CD14-positive monocyte (primary cell): ENCODE measurements around the gene LGALS1. TPM values are rescaled to one million over a fixed set of nuclear protein-coding genes. Genes with fewer than 3 reads are reported as not detected.
"Not testable (repeated sequence)": the region's sequence is repeated elsewhere in the genome, so short reads cannot be mapped to it uniquely, and the experiment has no call there.

ENCODE experiments used
- DNase-seq, 3 donors: peaks; one replicate each; pipeline ENCODE4 v3.0.0-alpha.2; 2011 to 2022
- H2AFZ ChIP-seq: 2 replicates; pipeline ENCODE4 v1.6.0; 2012; ENCODE audit warnings: mild to moderate bottlenecking, low read depth, low read length, inconsistent platforms; ENCODE audit not compliant: insufficient read depth, poor library complexity, severe bottlenecking
- H3K27ac ChIP-seq, 2 donors: 1 replicate in 1 of 2; 2 replicates in 1 of 2; pipeline ENCODE4 v1.5.1; 2012 to 2013; ENCODE audit warnings: low read length in 2 of 2, control low read depth in 1 of 2, inconsistent platforms in 1 of 2, low read depth in 1 of 2, mild to moderate bottlenecking in 1 of 2
- H3K27me3 ChIP-seq, 2 donors: one replicate each; pipeline versions ENCODE4 v1.6.0 to v1.6.1; 2011 to 2013; ENCODE audit warnings: low read length in 2 of 2; ENCODE audit not compliant: control insufficient read depth in 2 of 2, insufficient read depth in 2 of 2
- H3K36me3 ChIP-seq, 2 donors: replicated peaks in 1 of 2; 1 replicate in 1 of 2; 2 replicates in 1 of 2; pipeline versions ENCODE4 v1.5.1 to v1.6.1; 2012 to 2013; ENCODE audit warnings: low read length in 2 of 2, control low read depth in 1 of 2, inconsistent platforms in 1 of 2, mild to moderate bottlenecking in 1 of 2; ENCODE audit not compliant: insufficient read depth in 2 of 2, control insufficient read depth in 1 of 2
- H3K4me1 ChIP-seq, 2 donors: 1 replicate in 1 of 2; 2 replicates in 1 of 2; pipeline versions ENCODE4 v1.5.1 to v1.6.1; 2012 to 2013; ENCODE audit warnings: low read length in 2 of 2, control low read depth in 1 of 2, inconsistent platforms in 1 of 2, mild to moderate bottlenecking in 1 of 2, moderate library complexity in 1 of 2; ENCODE audit not compliant: insufficient read depth in 2 of 2, control insufficient read depth in 1 of 2
- H3K4me2 ChIP-seq: replicated peaks from 2 replicates; pipeline ENCODE3; 2012; ENCODE audit warnings: low read length, moderate library complexity, mild to moderate bottlenecking; ENCODE audit not compliant: poor library complexity, severe bottlenecking; ENCODE audit errors: extremely low read depth
- H3K4me3 ChIP-seq, 3 experiments: fragments of 200-600 bp in 1 of 3; sonication (generic) in 1 of 3; replicated peaks in 1 of 3; 1 replicate in 2 of 3; 2 replicates in 1 of 3; pipeline ENCODE4 v1.5.1; 2011 to 2013; ENCODE audit warnings: low read length in 3 of 3, mild to moderate bottlenecking in 3 of 3, control low read depth in 2 of 3, low read depth in 2 of 3, inconsistent platforms in 1 of 3, moderate library complexity in 1 of 3
- H3K79me2 ChIP-seq: 2 replicates; pipeline ENCODE4 v1.6.0; 2012; ENCODE audit warnings: mild to moderate bottlenecking, control low read depth, inconsistent platforms, low read length, moderate library complexity; ENCODE audit not compliant: insufficient read depth
- H3K9ac ChIP-seq: 2 replicates; pipeline ENCODE4 v1.6.0; 2017; ENCODE audit warnings: low read length, mild to moderate bottlenecking; ENCODE audit not compliant: insufficient read depth, poor library complexity, severe bottlenecking
- H3K9me3 ChIP-seq, 2 donors: replicated peaks in 1 of 2; 1 replicate in 1 of 2; 2 replicates in 1 of 2; pipeline versions ENCODE4 v1.5.1 to v1.6.1; 2012 to 2013; ENCODE audit warnings: low read length in 2 of 2, control low read depth in 1 of 2; ENCODE audit not compliant: control insufficient read depth in 1 of 2, insufficient read depth in 1 of 2
- H4K20me1 ChIP-seq: 2 replicates; pipeline ENCODE4 v1.6.0; 2012; ENCODE audit warnings: mild to moderate bottlenecking, low read length, control low read depth, moderate library complexity; ENCODE audit not compliant: insufficient read depth
- H3K27ac Mint-ChIP-seq, 7 donors: one replicate each; pipeline ENCODE4 v1.8.0; 2020; ENCODE audit warnings: mild to moderate bottlenecking in 7 of 7, mixed read lengths in 7 of 7, moderate library complexity in 6 of 7, inconsistent platforms in 2 of 7
- H3K27me3 Mint-ChIP-seq, 3 donors: one replicate each; pipeline ENCODE4 v1.8.0; 2021 to 2022; ENCODE audit warnings: low read depth in 3 of 3, mild to moderate bottlenecking in 3 of 3, mixed read lengths in 3 of 3, moderate library complexity in 3 of 3, inconsistent platforms in 1 of 3
- H3K36me3 Mint-ChIP-seq, 2 donors: one replicate each; pipeline ENCODE4 v1.8.0; 2020; ENCODE audit warnings: mixed read lengths in 2 of 2, inconsistent platforms in 1 of 2, mild to moderate bottlenecking in 1 of 2
- H3K4me1 Mint-ChIP-seq: one replicate; pipeline ENCODE4 v1.8.0; 2020; ENCODE audit warnings: mild to moderate bottlenecking, mixed read lengths
- H3K4me3 Mint-ChIP-seq, 2 donors: one replicate each; pipeline ENCODE4 v1.8.0; 2020; ENCODE audit warnings: mild to moderate bottlenecking in 2 of 2, mixed read lengths in 2 of 2, moderate library complexity in 1 of 2
- H3K9me3 Mint-ChIP-seq, 7 donors: one replicate each; pipeline ENCODE4 v1.8.0; 2020 to 2022; ENCODE audit warnings: mixed read lengths in 7 of 7, mild to moderate bottlenecking in 6 of 7, moderate library complexity in 6 of 7, inconsistent platforms in 2 of 7
- CTCF ChIP-seq: fragments of 200-600 bp; IDR thresholded peaks from one replicate; pipeline ENCODE4 v1.8.0; 2022; ENCODE audit warnings: antibody characterized with exemption, mild to moderate bottlenecking
- WGBS: methylation state at CpG from one replicate; pipeline ENCODE4 v1.1.5; 2013; ENCODE audit warnings: missing lambda C conversion rate; ENCODE audit not compliant: insufficient coverage; 5-methylcytosine and 5-hydroxymethylcytosine counted together
- intact Hi-C, 2 donors: fragments of 100-400 bp; cut with micrococcal nuclease; formaldehyde crosslinking; loops; one replicate each; pipeline versions ENCODE4 v1.15.0 to v1.15.1; 2023
- polyA plus RNA-seq, 3 donors: library from polyadenylated mRNA; depleted of rRNA in 1 of 3; unstranded in 2 of 3; stranded (reverse) in 1 of 3; fragments of 300-500 nt in 2 of 3; fragments of >200 nt in 1 of 3; fragmentation: Illumina TruSeq in 2 of 3; gene quantifications; 1 replicate in 2 of 3; 2 replicates in 1 of 3; pipeline ENCODE4 v1.2.3, GENCODE V29; 2012 to 2021

Gene LGALS1
- polyA plus RNA-seq, 3 donors = 1,719 to 2,320 (median 1,844) TPM

DNA sequence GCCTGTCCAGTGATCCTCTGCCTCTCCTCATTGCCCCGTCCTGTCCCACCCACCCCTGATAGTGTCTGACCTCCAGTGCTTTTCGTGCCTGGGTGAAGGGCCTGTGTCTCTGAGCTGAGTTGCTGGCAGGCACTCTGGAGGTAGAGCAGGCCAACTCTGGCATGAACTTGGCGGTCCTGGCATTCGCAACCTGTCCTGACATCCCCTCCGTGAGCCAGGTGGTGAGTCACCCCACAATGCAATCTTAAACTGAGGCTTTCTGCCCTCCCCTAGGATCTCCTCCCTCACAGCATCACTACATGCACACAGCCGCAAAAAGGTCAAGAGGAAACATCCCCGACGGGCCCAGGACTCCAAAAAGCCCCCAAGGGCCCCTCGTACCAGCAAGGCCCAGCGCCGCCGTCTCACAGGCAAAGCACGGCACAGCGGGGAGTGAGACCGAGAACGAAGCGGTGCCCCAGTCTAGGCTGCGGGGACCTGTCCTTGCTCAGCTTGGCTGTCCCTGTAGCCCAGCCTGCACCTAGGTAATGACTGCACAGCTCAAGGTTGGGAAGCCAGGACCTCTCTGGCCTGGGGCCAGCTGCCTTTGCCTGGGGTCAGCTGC, 15.6 kb downstream of the LGALS1 start:
- intact Hi-C loops = no loop called here
- peaks cover 25% of the 10 kb centered on the region for H3K4me1 Mint-ChIP-seq
- no peak for TF ChIP-seq CTCF
- no peak overlapping the region for H3K4me2 ChIP-seq
- H3K27me3 Mint-ChIP-seq = peaks cover 0 to 2% (median 0%) of the 10 kb centered on the region in 3 donors
- no peak overlapping the region for H3K27ac ChIP-seq
- 98% methylated on average over 18 of the region's 18 CpGs for WGBS
- H3K27me3 ChIP-seq = no peaks in the 10 kb centered on the region
- H3K79me2 ChIP-seq = peaks cover 32% of the 10 kb centered on the region
- H2AFZ ChIP-seq = no peak overlapping the region
- H3K36me3 Mint-ChIP-seq = peaks cover 63 to 85% of the 10 kb centered on the region in 2 donors
- no peak overlapping the region for H3K9ac ChIP-seq
- no peak overlapping the region for H3K27ac Mint-ChIP-seq
- DNase-seq = no peak
- peaks cover 23% of the 10 kb centered on the region for H4K20me1 ChIP-seq
- H3K4me3 ChIP-seq = no peak overlapping the region
- no peaks in the 10 kb centered on the region for H3K9me3 Mint-ChIP-seq
- no peak overlapping the region for H3K4me3 Mint-ChIP-seq
- no peaks in the 10 kb centered on the region for H3K9me3 ChIP-seq
- H3K36me3 ChIP-seq = peaks cover 57 to 76% of the 10 kb centered on the region in 2 donors
- H3K4me1 ChIP-seq = peaks cover 16 to 22% of the 10 kb centered on the region in 2 donors

GRCh38 chr22:37692627-37693285, 17.3 kb downstream of the LGALS1 start:
- WGBS = 93% methylated on average over 9 of the region's 15 CpGs

DNA sequence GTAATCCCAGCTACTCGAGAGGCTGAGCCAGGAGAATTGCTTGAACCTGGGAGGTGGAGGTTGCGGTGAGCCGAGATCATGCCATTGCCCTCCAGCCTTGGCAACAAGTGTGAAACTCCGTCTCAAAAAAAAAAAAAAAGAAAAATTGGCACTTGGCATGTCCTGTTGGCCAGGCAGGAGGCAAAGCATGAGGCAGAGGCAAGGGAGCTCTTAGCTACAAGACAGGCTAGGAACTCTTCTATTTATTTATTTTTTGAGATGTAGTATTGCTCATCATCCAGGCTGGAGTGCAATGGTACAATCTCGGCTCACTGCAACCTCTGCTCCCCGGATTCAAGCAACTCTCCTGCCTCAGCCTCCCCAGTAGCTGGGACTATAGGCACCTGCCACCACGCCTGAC, 18.7 kb downstream of the LGALS1 start:
- Histone ChIP-seq H3K36me3 (peaks cover 45 to 63% of the 10 kb centered on the region in 2 donors), H3K4me1 (peaks cover 16 to 19% of the 10 kb centered on the region in 2 donors)
- H3K4me3 ChIP-seq, intact Hi-C loops, H3K4me3 Mint-ChIP-seq, H3K27me3 Mint-ChIP-seq, H3K9ac ChIP-seq, H3K9me3 ChIP-seq, DNase-seq, H2AFZ ChIP-seq, H3K79me2 ChIP-seq, H4K20me1 ChIP-seq, H3K27me3 ChIP-seq, H3K4me2 ChIP-seq, H3K27ac ChIP-seq, H3K9me3 Mint-ChIP-seq: not testable (repeated sequence)
- 100% methylated on average over 1 of the region's 7 CpGs for WGBS
- Mint-ChIP-seq H3K27ac (peak overlapping the region in 1 of 7 donors; percentile 28), H3K4me1 (peaks cover 16% of the 10 kb centered on the region), H3K36me3 (peaks cover 49 to 69% of the 10 kb centered on the region in 2 donors)

More at GRCh38 chr22:37692627-37693285, 17.3 kb downstream of the LGALS1 start:
- H3K36me3 ChIP-seq = peaks cover 57 to 76% of the 10 kb centered on the region in 2 donors
- no peak overlapping the region for H2AFZ ChIP-seq
- no peaks in the 10 kb centered on the region for H3K27me3 ChIP-seq
- no peak for TF ChIP-seq CTCF
- DNase-seq = no peak
- H3K9me3 Mint-ChIP-seq = no peaks in the 10 kb centered on the region
- H3K27ac Mint-ChIP-seq = no peak overlapping the region
- no peaks in the 10 kb centered on the region for H3K9me3 ChIP-seq
- H3K4me2 ChIP-seq = no peak overlapping the region
- H3K36me3 Mint-ChIP-seq = peaks cover 62 to 82% of the 10 kb centered on the region in 2 donors
- peaks cover 16% of the 10 kb centered on the region for H3K79me2 ChIP-seq
- H3K27me3 Mint-ChIP-seq = peaks cover 0 to 2% (median 2%) of the 10 kb centered on the region in 3 donors
- intact Hi-C loops = no loop called here
- no peak overlapping the region for H3K9ac ChIP-seq
- no peak overlapping the region for H3K4me3 ChIP-seq
- H4K20me1 ChIP-seq = peaks cover 14% of the 10 kb centered on the region
- peaks cover 16 to 24% of the 10 kb centered on the region in 2 donors for H3K4me1 ChIP-seq
- H3K4me3 Mint-ChIP-seq = no peak overlapping the region
- peaks cover 23% of the 10 kb centered on the region for H3K4me1 Mint-ChIP-seq
- H3K27ac ChIP-seq = no peak overlapping the region
